HEK293 (cell line): Measurements from ENCODE around the gene HSF5.

Experiments
- MZF1 ChIP-seq: fragments of 450-650 bp; formaldehyde crosslinking; IDR thresholded peaks from 2 replicates; pipeline ENCODE4 v1.5.1; 2017; ENCODE audit warnings: missing biosample characterization, missing genetic modification characterization, borderline replicate concordance
- PRDM6 ChIP-seq: fragments of 450-650 bp; formaldehyde crosslinking; IDR thresholded peaks from 2 replicates; pipeline ENCODE4 v1.5.1; 2017; ENCODE audit warnings: missing biosample characterization, missing genetic modification characterization
- RBAK ChIP-seq: fragments of 450-650 bp; formaldehyde crosslinking; IDR thresholded peaks from 2 replicates; pipeline ENCODE4 v1.5.1; 2016; ENCODE audit warnings: missing biosample characterization, missing genetic modification characterization
- REST ChIP-seq: fragments of 450-650 bp; formaldehyde crosslinking; IDR thresholded peaks from 2 replicates; pipeline ENCODE4 v1.5.1; 2016; ENCODE audit warnings: missing biosample characterization, missing genetic modification characterization
- WT1 ChIP-seq: fragments of 450-650 bp; formaldehyde crosslinking; IDR thresholded peaks from 2 replicates; pipeline ENCODE4 v1.5.1; 2016; ENCODE audit warnings: missing biosample characterization, missing genetic modification characterization
- ZBTB17 ChIP-seq: fragments of 450-650 bp; formaldehyde crosslinking; IDR thresholded peaks from 2 replicates; pipeline ENCODE4 v1.5.1; 2016; ENCODE audit warnings: missing biosample characterization, missing genetic modification characterization
- ZBTB44 ChIP-seq: fragments of 450-650 bp; IDR thresholded peaks from 2 replicates; pipeline ENCODE4 v1.5.1; 2018; ENCODE audit warnings: missing biosample characterization, mild to moderate bottlenecking, missing genetic modification characterization
- ZBTB8A ChIP-seq: fragments of 450-650 bp; formaldehyde crosslinking; IDR thresholded peaks from 2 replicates; pipeline ENCODE4 v1.5.1; 2016; ENCODE audit warnings: missing biosample characterization, missing genetic modification characterization
- ZEB2 ChIP-seq: fragments of 450-650 bp; formaldehyde crosslinking; IDR thresholded peaks from 2 replicates; pipeline ENCODE4 v1.5.1; 2016; ENCODE audit warnings: missing biosample characterization, missing genetic modification characterization
- ZIC2 ChIP-seq: fragments of 450-650 bp; formaldehyde crosslinking; IDR thresholded peaks from 2 replicates; pipeline ENCODE4 v1.5.1; 2016; ENCODE audit warnings: missing biosample characterization, missing genetic modification characterization
- ZNF24 ChIP-seq: fragments of 450-650 bp; formaldehyde crosslinking; IDR thresholded peaks from 2 replicates; pipeline ENCODE4 v1.5.1; 2016; ENCODE audit warnings: missing biosample characterization, missing genetic modification characterization
- ZNF366 ChIP-seq: fragments of 450-650 bp; formaldehyde crosslinking; conservative IDR thresholded peaks from 2 replicates; pipeline ENCODE4 v1.5.1; 2016; ENCODE audit warnings: missing biosample characterization, missing genetic modification characterization
- ZNF530 ChIP-seq: fragments of 450-650 bp; formaldehyde crosslinking; IDR thresholded peaks from 2 replicates; pipeline ENCODE4 v1.5.1; 2016; ENCODE audit warnings: low read depth, missing biosample characterization, missing genetic modification characterization
- ZNF555 ChIP-seq: fragments of 450-650 bp; formaldehyde crosslinking; conservative IDR thresholded peaks from 2 replicates; pipeline ENCODE4 v1.5.1; 2017; ENCODE audit warnings: missing biosample characterization, mild to moderate bottlenecking, missing genetic modification characterization, inconsistent platforms
- ZNF561 ChIP-seq: fragments of 450-650 bp; IDR thresholded peaks from 2 replicates; pipeline ENCODE4 v1.5.1; 2018; ENCODE audit warnings: missing biosample characterization, missing genetic modification characterization, borderline replicate concordance
- ZNF585B ChIP-seq: fragments of 450-650 bp; formaldehyde crosslinking; IDR thresholded peaks from 2 replicates; pipeline ENCODE4 v1.5.1; 2016; ENCODE audit warnings: missing biosample characterization, missing genetic modification characterization
- ZNF610 ChIP-seq: fragments of 450-650 bp; formaldehyde crosslinking; IDR thresholded peaks from 2 replicates; pipeline ENCODE4 v1.5.1; 2016; ENCODE audit warnings: missing biosample characterization, missing genetic modification characterization, borderline replicate concordance
- ZNF629 ChIP-seq: fragments of 450-650 bp; formaldehyde crosslinking; IDR thresholded peaks from 2 replicates; pipeline ENCODE4 v1.5.1; 2017; ENCODE audit warnings: missing biosample characterization, missing genetic modification characterization
- ZNF660 ChIP-seq: fragments of 450-650 bp; IDR thresholded peaks from 2 replicates; pipeline ENCODE4 v1.5.1; 2018; ENCODE audit warnings: missing biosample characterization, mild to moderate bottlenecking, missing genetic modification characterization
- ZNF76 ChIP-seq: fragments of 450-650 bp; formaldehyde crosslinking; IDR thresholded peaks from 2 replicates; pipeline ENCODE4; 2016; ENCODE audit warnings: low read depth, missing biosample characterization, missing genetic modification characterization, borderline replicate concordance
- ZNF843 ChIP-seq: fragments of 450-650 bp; formaldehyde crosslinking; IDR thresholded peaks from 2 replicates; pipeline ENCODE4 v1.5.1; 2016; ENCODE audit warnings: missing biosample characterization, missing genetic modification characterization
- ZSCAN30 ChIP-seq: fragments of 450-650 bp; IDR thresholded peaks from 2 replicates; pipeline ENCODE4 v1.5.1; 2018; ENCODE audit warnings: missing biosample characterization, mild to moderate bottlenecking, missing genetic modification characterization, moderate library complexity
- TF ChIP-seq, protein P1 (sequence below): fragments of 450-650 bp; formaldehyde crosslinking; conservative IDR thresholded peaks from 2 replicates; pipeline ENCODE4 v1.5.1; 2016; ENCODE audit warnings: low read depth, missing biosample characterization, missing genetic modification characterization
- TF ChIP-seq, protein P2 (sequence below): fragments of 450-650 bp; formaldehyde crosslinking; IDR thresholded peaks from 2 replicates; pipeline ENCODE4 v1.5.1; 2017; ENCODE audit warnings: missing biosample characterization, missing genetic modification characterization
- TF ChIP-seq, protein P3 (sequence below): fragments of 450-650 bp; formaldehyde crosslinking; IDR thresholded peaks from 2 replicates; pipeline ENCODE4 v1.5.1; 2016; ENCODE audit warnings: missing biosample characterization, missing genetic modification characterization

The HSF5 gene

DNA sequence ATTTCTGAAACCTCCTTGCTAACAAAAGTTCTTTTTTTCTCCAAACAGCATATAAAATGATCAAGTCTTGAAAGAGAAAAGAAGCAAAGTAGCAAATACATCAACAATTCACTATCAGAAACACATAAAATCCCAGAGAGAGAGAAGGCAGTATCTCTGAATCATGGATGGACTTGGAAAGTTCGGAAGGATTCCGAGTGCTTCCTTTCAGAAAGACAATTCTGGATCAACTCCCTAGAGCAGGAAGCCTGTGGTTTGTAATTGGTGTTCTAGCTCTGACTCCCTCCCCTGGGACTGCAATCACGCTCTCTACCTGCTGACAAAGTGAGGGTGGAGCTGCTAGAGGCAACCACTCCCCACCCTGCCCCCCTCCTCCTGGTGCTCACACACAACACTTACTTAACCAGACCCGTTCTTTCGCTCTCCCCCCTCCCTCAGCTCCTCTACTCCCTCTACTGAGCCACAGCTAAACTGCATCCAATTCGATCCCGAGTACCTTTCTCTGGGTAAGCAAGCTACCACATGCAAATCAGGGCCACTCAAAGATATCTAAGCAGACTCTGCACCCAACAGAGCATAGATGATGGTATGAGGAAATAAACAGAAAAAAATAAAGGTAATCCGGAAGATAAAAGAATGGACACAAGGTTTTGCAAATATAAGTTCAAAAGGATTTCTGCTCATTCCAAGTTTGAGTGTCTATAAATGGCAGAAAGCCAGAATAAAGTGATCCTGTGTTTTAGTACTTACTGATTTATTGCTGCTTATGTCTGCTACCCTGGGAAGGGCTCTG, 70.7 kb downstream of the HSF5 start, which contains the start of gene RNF43 (continued):
- no peak for TF ChIP-seq ZNF530 (tag by site-specific recombination)
- peak; percentile 86 for TF ChIP-seq ZNF843 (tag by site-specific recombination)
- TF ChIP-seq ZNF660 = peak; percentile 82; the same call in 1 of the 2 replicates
- TF ChIP-seq, protein P1, sequence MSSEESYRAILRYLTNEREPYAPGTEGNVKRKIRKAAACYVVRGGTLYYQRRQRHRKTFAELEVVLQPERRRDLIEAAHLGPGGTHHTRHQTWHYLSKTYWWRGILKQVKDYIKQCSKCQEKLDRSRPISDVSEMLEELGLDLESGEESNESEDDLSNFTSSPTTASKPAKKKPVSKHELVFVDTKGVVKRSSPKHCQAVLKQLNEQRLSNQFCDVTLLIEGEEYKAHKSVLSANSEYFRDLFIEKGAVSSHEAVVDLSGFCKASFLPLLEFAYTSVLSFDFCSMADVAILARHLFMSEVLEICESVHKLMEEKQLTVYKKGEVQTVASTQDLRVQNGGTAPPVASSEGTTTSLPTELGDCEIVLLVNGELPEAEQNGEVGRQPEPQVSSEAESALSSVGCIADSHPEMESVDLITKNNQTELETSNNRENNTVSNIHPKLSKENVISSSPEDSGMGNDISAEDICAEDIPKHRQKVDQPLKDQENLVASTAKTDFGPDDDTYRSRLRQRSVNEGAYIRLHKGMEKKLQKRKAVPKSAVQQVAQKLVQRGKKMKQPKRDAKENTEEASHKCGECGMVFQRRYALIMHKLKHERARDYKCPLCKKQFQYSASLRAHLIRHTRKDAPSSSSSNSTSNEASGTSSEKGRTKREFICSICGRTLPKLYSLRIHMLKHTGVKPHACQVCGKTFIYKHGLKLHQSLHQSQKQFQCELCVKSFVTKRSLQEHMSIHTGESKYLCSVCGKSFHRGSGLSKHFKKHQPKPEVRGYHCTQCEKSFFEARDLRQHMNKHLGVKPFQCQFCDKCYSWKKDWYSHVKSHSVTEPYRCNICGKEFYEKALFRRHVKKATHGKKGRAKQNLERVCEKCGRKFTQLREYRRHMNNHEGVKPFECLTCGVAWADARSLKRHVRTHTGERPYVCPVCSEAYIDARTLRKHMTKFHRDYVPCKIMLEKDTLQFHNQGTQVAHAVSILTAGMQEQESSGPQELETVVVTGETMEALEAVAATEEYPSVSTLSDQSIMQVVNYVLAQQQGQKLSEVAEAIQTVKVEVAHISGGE (tag by site-specific recombination) = peak; percentile 61
- no peak for TF ChIP-seq ZNF585B (tag by site-specific recombination)
- TF ChIP-seq ZNF561 = peak; percentile 94
- TF ChIP-seq ZNF555 = no peak
- TF ChIP-seq ZSCAN30 = peak; percentile 67; the same call in 1 of the 2 replicates
- TF ChIP-seq PRDM6 = peak; percentile 62
- peak; percentile 88 for TF ChIP-seq ZIC2 (tag by site-specific recombination)
- TF ChIP-seq ZNF629 (tag by site-specific recombination) = peak; percentile 91
- peak; percentile 69; the same call in 1 of the 2 replicates for TF ChIP-seq ZNF610 (tag by site-specific recombination)
- TF ChIP-seq RBAK (tag by site-specific recombination) = no peak
- TF ChIP-seq ZNF76 = peak; percentile 71
- TF ChIP-seq REST = peak; percentile 21
- TF ChIP-seq ZNF366 (tag by site-specific recombination) = peak; percentile 99
- peak; percentile 99 for TF ChIP-seq ZBTB17 (tag by site-specific recombination)
- peak; percentile 74 for TF ChIP-seq ZBTB44 (tag by site-specific recombination)
- TF ChIP-seq, protein P2, sequence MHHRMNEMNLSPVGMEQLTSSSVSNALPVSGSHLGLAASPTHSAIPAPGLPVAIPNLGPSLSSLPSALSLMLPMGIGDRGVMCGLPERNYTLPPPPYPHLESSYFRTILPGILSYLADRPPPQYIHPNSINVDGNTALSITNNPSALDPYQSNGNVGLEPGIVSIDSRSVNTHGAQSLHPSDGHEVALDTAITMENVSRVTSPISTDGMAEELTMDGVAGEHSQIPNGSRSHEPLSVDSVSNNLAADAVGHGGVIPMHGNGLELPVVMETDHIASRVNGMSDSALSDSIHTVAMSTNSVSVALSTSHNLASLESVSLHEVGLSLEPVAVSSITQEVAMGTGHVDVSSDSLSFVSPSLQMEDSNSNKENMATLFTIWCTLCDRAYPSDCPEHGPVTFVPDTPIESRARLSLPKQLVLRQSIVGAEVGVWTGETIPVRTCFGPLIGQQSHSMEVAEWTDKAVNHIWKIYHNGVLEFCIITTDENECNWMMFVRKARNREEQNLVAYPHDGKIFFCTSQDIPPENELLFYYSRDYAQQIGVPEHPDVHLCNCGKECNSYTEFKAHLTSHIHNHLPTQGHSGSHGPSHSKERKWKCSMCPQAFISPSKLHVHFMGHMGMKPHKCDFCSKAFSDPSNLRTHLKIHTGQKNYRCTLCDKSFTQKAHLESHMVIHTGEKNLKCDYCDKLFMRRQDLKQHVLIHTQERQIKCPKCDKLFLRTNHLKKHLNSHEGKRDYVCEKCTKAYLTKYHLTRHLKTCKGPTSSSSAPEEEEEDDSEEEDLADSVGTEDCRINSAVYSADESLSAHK = peak; percentile 79
- TF ChIP-seq, protein P3, sequence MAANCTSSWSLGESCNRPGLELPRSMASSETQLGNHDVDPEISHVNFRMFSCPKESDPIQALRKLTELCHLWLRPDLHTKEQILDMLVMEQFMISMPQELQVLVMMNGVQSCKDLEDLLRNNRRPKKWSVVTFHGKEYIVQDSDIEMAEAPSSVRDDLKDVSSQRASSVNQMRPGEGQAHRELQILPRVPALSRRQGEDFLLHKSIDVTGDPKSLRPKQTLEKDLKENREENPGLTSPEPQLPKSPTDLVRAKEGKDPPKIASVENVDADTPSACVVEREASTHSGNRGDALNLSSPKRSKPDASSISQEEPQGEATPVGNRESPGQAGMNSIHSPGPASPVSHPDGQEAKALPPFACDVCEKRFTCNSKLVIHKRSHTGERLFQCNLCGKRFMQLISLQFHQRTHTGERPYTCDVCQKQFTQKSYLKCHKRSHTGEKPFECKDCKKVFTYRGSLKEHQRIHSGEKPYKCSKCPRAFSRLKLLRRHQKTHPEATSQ (tag by site-specific recombination) = no peak
- peak; percentile 76 for TF ChIP-seq MZF1
- TF ChIP-seq ZEB2 = peak; percentile 98
- peak; percentile 56 for TF ChIP-seq ZBTB8A
- peak; percentile 91 for TF ChIP-seq WT1 (tag by site-specific recombination)
- TF ChIP-seq ZNF24 (tag by site-specific recombination) = peak; percentile 82
